ENCODE data around the gene OLFML2A. TPM values are rescaled to one million over a fixed set of nuclear protein-coding genes. Genes with fewer than 3 reads are reported as not detected.

The OLFML2A gene
- polyA plus RNA-seq, 3 donors: 1.7 to 5.4 (median 3.7) TPM

DNA sequence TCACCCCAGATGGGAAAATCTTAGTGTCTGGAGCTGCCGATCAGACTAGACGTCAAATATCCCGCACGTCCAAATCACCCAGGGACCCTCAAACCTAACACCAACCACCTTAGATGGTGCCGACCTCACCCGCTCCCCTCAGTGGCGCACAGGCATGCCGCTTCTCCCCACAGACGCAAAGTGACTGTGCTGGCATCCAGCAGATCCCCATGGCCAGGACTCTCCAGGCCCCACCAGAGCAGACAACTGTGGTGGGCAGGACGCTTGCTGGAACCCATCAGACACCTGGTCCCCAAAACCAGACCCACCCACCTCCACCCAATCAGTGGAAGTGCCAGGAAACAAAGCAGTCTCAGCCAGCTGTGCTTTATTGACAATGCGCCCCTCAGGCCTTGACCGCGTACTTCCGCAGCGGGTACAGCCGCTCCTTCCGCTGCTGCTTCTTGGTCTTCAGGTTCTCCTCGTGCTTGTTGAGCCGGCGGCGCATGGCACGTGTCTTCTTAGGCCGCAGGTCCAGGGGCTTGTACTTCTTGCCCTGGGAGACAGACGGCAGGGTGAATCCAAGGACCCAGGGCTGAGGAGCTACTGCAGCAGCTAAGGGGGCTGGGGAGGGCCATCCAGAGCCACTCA, 80.7 kb downstream of the OLFML2A start:
- WGBS, 3 donors: 81 to 88% (median 88%) methylated on average over 24 of the region's 24 CpGs
- no peak overlapping the region for H3K27ac ChIP-seq (ENCODE audit: low read depth, low read length)

DNA sequence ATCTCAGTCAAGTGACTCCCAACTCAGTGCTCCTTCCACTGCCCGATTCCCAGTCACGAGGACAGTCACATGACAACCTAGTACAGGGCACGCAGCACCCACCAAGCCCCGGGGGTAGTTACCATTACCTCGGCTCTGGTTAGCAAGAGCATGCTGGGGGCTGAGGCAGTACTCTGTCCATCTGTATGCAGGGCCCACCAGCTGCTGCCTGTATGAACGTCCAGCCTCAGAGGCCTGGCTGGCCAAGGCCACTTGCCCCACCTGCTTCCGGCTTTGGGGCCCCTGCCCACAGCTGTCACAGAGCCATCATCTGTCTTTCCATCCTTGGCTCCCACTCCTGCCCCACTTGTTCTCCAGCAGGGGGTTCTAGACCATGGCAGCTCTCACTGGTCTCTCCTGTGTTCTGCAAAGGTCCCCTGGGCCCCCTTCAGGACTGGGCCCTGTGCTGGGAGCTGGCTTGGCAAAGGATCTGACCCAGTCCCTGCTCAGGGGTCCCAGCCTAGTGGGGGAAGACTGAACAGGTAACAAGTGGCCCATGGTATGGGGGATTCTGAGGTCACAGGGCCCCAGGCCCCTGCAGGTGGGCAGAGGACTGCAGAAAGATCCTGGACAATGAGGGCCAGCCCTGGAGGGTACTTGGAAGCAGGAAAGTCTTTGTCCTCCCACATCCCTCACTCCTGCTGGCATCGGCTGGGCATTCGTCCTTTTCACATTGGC, 81.6 kb downstream of the OLFML2A start:
- WGBS, 3 donors: 67 to 75% (median 72%) methylated on average over 8 to 9 of the region's 9 CpGs
- no peak overlapping the region for H3K27ac ChIP-seq (ENCODE audit: low read depth, low read length)

DNA sequence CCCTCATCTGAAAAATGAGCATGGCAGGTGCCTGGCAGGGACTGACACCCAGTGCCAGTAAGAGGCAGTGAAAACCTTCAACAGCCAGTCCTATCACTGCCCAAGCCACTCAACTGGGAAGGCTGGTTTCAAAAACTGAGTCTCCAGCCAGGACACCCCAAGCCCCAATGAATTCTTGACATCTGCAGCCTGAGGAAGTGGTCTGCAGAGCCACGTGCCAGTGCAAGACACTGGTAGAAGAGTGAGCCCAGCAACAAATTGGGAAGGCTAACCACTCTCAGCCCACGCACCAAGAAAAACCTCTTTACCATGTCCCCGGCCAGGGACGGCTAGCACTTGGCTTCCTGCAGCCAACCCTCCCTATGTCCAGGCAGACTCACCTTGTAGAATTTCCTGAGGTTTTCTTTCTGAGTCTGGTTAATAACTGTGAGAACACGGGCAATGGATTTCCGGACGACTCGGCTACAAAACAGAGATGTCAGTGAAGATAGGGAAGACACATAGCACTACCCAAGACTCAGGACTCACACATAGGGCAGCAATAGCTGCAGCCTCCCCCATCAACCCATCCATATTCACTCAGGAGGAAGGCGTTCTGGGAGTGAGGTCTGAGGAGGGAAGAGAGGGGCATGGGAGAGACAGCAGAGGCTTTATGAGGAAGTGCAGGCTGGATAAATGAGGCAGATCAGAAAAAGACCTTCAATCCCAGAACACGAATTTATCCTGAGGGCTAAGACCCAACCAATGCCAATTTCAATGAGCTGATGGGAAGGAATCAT, 83.1 kb downstream of the OLFML2A start:
- 54 to 56% (median 55%) methylated on average over 10 of the region's 10 CpGs for WGBS, 3 donors
- no peak overlapping the region for H3K27ac ChIP-seq (ENCODE audit: low read depth, low read length)

DNA sequence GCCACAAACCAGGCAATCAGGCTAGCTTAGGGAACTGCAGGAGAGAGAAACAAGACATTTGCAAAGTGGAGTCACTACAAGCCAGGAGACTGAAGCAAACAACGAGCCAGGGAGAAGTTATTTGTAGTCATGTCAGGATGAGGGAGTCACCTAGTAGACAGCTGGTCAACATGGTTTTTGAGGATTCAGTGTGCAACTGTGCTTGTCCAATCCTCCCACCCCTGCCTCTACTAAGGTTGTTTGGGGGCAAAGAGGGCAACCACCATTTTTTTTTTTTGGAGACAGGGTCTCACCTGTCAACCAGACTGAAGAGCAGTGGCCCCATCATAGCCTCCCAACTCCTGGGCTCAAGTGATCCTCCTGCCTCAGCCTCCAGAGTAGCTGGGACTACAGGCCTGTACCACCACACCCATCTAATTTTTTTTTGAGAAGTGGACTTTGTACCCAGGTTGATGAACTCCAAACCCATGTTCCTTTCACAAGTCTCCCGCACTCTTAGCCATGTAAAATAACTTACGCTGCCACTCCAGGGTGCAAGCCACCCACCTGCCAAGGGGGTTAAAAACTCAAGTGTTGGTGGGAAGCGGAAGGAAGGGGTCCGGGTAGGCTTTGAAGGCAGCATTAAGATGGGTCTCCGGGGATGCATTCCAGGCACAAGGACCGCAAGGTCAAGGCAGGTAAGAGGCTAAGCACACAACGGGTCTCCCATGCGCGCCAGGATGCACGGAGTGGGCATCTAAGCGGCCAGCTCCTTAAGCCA, 83.8 kb downstream of the OLFML2A start:
- 7 to 18% (median 13%) methylated on average over 12 of the region's 12 CpGs for WGBS, 3 donors
- H3K27ac ChIP-seq (ENCODE audit: low read depth, low read length): no peak overlapping the region

DNA sequence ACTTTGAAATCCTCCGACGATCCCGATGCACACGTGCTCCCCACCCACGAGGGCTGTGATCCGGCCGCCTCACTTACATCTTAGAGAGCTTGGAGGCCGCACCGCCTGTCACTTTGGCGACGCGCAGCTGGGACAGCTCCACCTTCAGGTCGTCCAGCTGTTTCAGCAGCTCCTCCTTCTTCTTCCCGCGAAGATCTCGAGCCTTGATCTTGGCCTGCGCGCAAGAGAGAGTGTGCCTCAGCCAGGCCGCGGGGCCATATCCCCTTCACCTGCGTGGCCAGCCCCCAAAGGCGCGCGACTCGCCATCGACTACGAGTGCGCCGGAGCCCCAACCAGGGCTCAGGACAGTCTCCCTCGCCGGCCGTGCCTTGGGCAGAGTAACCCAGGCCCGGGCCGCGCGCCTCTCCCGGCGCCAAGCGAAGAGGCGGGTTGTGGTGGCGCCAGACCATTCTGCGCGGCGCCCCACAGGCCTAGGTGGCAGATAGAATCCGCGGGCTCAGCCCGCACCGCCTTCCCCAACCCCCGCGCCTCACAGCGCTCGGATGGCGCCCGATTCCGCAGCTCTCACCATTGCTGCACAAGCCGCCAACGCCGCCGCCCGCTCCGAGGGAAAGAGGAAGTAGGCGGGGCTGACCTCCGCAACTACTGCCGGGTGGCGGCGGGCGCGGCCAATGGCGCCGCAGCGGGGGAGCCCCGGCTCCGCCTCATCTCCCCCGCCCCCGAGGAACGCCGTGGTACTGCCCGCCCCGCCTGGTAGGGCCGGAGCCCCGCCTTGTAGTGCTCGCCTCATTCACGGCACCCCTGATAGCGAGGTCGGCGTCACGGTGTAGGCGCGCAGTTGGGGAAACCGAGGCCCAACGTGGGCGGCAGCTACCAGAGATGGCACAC, 84.7 kb downstream of the OLFML2A start, which contains the start of the genes ARPC5L and RPL35:
Gene ARPC5L (plus strand): TSS at position 789 of the 888 bp plus-strand sequence. CDS start 7,161 bp downstream, outside the sequence.
Gene RPL35 (minus strand): TSS at position 616 of the 888 bp plus-strand sequence. CDS start 45 bp downstream, at position 571.
- H3K27ac ChIP-seq (ENCODE audit: low read depth, low read length): no peak within 1 kb of the TSS

DNA sequence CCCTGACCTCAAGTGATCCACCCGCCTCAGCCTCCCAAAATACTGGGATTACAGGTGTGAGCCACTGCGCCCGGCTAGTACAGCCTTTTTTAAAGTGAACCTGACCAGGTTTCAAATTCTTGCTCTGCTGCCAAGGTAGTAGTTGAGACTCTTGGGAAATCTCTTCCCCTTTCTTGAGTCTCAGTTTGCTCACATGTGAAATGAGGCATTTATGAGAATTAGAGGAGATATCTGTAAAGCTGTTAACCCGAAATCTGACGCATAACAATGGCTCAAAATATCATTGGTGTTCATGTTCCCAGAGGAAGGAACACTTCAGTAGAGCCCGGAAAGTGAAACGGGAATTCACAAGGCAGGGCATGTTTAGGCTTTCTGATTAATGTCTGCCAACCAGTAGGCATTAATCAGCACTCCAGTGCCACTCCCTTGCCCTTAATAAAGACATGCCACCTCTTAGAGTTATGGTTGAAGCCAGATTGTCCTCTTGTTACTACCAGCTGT, 86.5 kb downstream of the OLFML2A start:
- no peak overlapping the region for H3K27ac ChIP-seq (ENCODE audit: low read depth, low read length)

More for the DNA sequence above, 84.7 kb downstream of the OLFML2A start, which contains the start of the genes ARPC5L and RPL35:
- 0% methylated on average over 72 to 92 of the region's 92 CpGs for WGBS, 3 donors

More for the DNA sequence above, 86.5 kb downstream of the OLFML2A start:
- 33 to 63% (median 58%) methylated on average over 7 of the region's 7 CpGs for WGBS, 3 donors

Other genes starting within 250 kb of the OLFML2A start
- gene NR6A1, start 5.8 kb upstream of the OLFML2A start, polyA plus RNA-seq: under 1 TPM; 0.13 to 0.61 (median 0.22) TPM
- not detected for gene WDR38, start 76.3 kb downstream of the OLFML2A start, polyA plus RNA-seq
- 1,000 to 10,000 TPM; 2,663 to 5,499 (median 3,310) TPM for gene RPL35, start 84.8 kb downstream of the OLFML2A start, polyA plus RNA-seq
- gene ARPC5L, start 85.0 kb downstream of the OLFML2A start, polyA plus RNA-seq: 10 to 100 TPM; 16.9 to 52.2 (median 27.4) TPM
- 10 to 100 TPM in 1 of 3 donors, 1 to 10 TPM in 2; 6.4 to 10.0 (median 8.2) TPM for gene GOLGA1, start 163.9 kb downstream of the OLFML2A start, polyA plus RNA-seq